Keratinocyte (primary cell): ENCODE measurements around the gene BIN2. TPM values are rescaled to one million over a fixed set of nuclear protein-coding genes. Genes with fewer than 3 reads are reported as not detected.

Experiments used
- DNase-seq: peaks from one replicate; pipeline ENCODE4 v3.0.0-alpha.2; 2011; ENCODE audit warnings: low read depth, missing footprints, low spot score
- FAIRE-seq: peaks from 2 replicates; lab custom pipeline; 2011; peaks lifted over from hg19 to GRCh38; lab: Jason Lieb, UNC
- H2AFZ ChIP-seq: 2 replicates; pipeline ENCODE4 v1.6.0; 2012; ENCODE audit warnings: low read length, control low read depth, inconsistent platforms; ENCODE audit not compliant: control insufficient read depth
- H3K27ac ChIP-seq: 2 replicates; pipeline ENCODE4 v1.5.1; 2011; ENCODE audit warnings: low read length; ENCODE audit not compliant: control insufficient read depth, insufficient read depth
- H3K27me3 ChIP-seq: 3 replicates; pipeline ENCODE4 v1.6.0; 2011; ENCODE audit warnings: low read length; ENCODE audit not compliant: control insufficient read depth, insufficient read depth; ENCODE audit errors: extremely low read depth
- H3K36me3 ChIP-seq, 2 experiments: 2 replicates in 1 of 2; 3 replicates in 1 of 2; pipeline ENCODE4 v1.5.1; 2011; ENCODE audit warnings: low read length in 2 of 2, mild to moderate bottlenecking in 1 of 2; ENCODE audit not compliant: control insufficient read depth in 2 of 2, insufficient read depth in 2 of 2; ENCODE audit errors: extremely low read depth in 1 of 2
- H3K4me1 ChIP-seq: 3 replicates; pipeline ENCODE4 v1.5.1; 2011; ENCODE audit warnings: low read length; ENCODE audit not compliant: control insufficient read depth, insufficient read depth; ENCODE audit errors: extremely low read depth
- H3K4me2 ChIP-seq: 3 replicates; pipeline ENCODE4 v1.6.0; 2011; ENCODE audit warnings: low read depth, low read length; ENCODE audit not compliant: control insufficient read depth, insufficient read depth; ENCODE audit errors: extremely low read depth
- H3K4me3 ChIP-seq, 3 experiments: fragments of 200-600 bp in 1 of 3; sonication (generic) in 1 of 3; 2 replicates in 2 of 3; 3 replicates in 1 of 3; pipeline ENCODE4 v1.5.1; 2011 to 2016; ENCODE audit warnings: low read length in 3 of 3, mild to moderate bottlenecking in 3 of 3, control low read depth in 2 of 3, inconsistent platforms in 1 of 3, low read depth in 1 of 3, mixed read lengths in 1 of 3, mixed run types in 1 of 3, moderate library complexity in 1 of 3; ENCODE audit not compliant: control insufficient read depth in 2 of 3, insufficient read depth in 2 of 3; ENCODE audit errors: extremely low read depth in 1 of 3
- H3K79me2 ChIP-seq: 2 replicates; pipeline ENCODE4 v1.6.0; 2012; ENCODE audit warnings: low read length; ENCODE audit not compliant: control insufficient read depth, insufficient read depth
- H3K9ac ChIP-seq: 3 replicates; pipeline ENCODE4 v1.6.0; 2011; ENCODE audit warnings: low read length; ENCODE audit not compliant: control insufficient read depth, insufficient read depth; ENCODE audit errors: extremely low read depth
- H3K9me1 ChIP-seq: 3 replicates; pipeline ENCODE4 v1.6.0; 2011; ENCODE audit warnings: low read length; ENCODE audit not compliant: control insufficient read depth, insufficient read depth; ENCODE audit errors: extremely low read depth
- H3K9me3 ChIP-seq: 2 replicates; pipeline ENCODE4 v1.5.1; 2012; ENCODE audit warnings: low read depth, low read length; ENCODE audit not compliant: control insufficient read depth
- H4K20me1 ChIP-seq: 3 replicates; pipeline ENCODE4 v1.6.0; 2011; ENCODE audit warnings: low read length; ENCODE audit not compliant: control insufficient read depth, insufficient read depth; ENCODE audit errors: extremely low read depth
- EZH2 ChIP-seq: IDR thresholded peaks from one replicate; pipeline ENCODE4 v1.6.1; 2012; ENCODE audit warnings: inconsistent platforms, mild to moderate bottlenecking, low read length, moderate library complexity
- dilution Hi-C: fragments of 300-500 bp; cut with MboI; formaldehyde crosslinking; loops from one replicate; pipeline ENCODE4 v1.7.0; 2020; ENCODE audit warnings: low sequenced_read_pairs; ENCODE audit not compliant: extremely low pct_ligation_motif_present
- polyA plus RNA-seq, 5 experiments: library from polyadenylated mRNA; depleted of rRNA in 3 of 5; stranded (reverse) in 3 of 5; stranded (forward) in 1 of 5; unstranded in 1 of 5; fragments of >200 nt; gene quantifications; 1 replicate in 1 of 5; 2 replicates in 3 of 5; 3 replicates in 1 of 5; pipeline versions ENCODE4 v1.2.1 to v1.2.3, GENCODE V29; 2011 to 2012; ENCODE audit warnings: missing spikeins in 2 of 5, low read depth in 1 of 5, low replicate concordance in 1 of 5
- TF ChIP-seq, protein P1 (sequence below), 3 experiments: IDR thresholded peaks in 1 of 3; conservative IDR thresholded peaks in 1 of 3; optimal IDR thresholded peaks in 1 of 3; 2 replicates in 2 of 3; 3 replicates in 1 of 3; pipeline versions ENCODE3 to v1.5.1; 2011; ENCODE audit warnings: low read length in 3 of 3, mild to moderate bottlenecking in 3 of 3, moderate library complexity in 2 of 3, control low read depth in 1 of 3, inconsistent platforms in 1 of 3; ENCODE audit not compliant: insufficient read depth in 2 of 3; ENCODE audit errors: extremely low read depth in 1 of 3

BIN2 gene
- polyA plus RNA-seq, 1 donor (not counting 4 experiments of a cell fraction or from before 2014, with no cell fraction given), result not detected

DNA sequence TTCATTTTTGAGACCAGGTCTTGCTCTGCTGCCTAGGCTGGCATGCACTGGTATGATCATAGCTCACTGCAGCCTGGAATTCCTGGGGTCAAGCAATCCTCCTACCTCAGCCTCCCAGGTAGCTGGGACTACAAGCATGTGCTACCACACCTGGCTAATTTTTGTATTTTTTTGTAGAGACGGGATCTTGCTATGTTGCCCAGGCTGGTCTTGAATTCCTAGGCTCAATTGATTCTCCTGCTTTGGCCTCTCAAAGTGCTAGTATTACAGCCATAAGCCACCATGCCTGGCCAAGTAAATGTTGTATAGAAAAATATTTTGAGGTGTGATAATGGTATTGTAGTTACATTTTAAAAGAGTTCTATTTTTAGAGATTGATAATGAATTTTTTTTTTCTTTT lies 12.6 kb downstream of the BIN2 start:
- no peak for FAIRE-seq
- Histone ChIP-seq H3K9me3 (no peaks in the 10 kb centered on the region), H2AFZ (no peak overlapping the region), H3K9ac (no peak overlapping the region), H4K20me1 (no peaks in the 10 kb centered on the region), H3K9me1 (no peaks in the 10 kb centered on the region), H3K27me3 (no peaks in the 10 kb centered on the region), H3K27ac (no peak overlapping the region), H3K4me2 (no peak overlapping the region), H3K4me1 (peaks cover 10% of the 10 kb centered on the region), H3K4me3 (no peak overlapping the region), H3K36me3 (no peaks in the 10 kb centered on the region), H3K79me2 (no peaks in the 10 kb centered on the region)
- DNase-seq, result no peak
- TF ChIP-seq, protein P1, sequence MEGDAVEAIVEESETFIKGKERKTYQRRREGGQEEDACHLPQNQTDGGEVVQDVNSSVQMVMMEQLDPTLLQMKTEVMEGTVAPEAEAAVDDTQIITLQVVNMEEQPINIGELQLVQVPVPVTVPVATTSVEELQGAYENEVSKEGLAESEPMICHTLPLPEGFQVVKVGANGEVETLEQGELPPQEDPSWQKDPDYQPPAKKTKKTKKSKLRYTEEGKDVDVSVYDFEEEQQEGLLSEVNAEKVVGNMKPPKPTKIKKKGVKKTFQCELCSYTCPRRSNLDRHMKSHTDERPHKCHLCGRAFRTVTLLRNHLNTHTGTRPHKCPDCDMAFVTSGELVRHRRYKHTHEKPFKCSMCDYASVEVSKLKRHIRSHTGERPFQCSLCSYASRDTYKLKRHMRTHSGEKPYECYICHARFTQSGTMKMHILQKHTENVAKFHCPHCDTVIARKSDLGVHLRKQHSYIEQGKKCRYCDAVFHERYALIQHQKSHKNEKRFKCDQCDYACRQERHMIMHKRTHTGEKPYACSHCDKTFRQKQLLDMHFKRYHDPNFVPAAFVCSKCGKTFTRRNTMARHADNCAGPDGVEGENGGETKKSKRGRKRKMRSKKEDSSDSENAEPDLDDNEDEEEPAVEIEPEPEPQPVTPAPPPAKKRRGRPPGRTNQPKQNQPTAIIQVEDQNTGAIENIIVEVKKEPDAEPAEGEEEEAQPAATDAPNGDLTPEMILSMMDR (optimal IDR thresholded peaks at IDR 0.05 in 1 of 3, IDR thresholded peaks at IDR 0.05 in 1 of 3, conservative IDR thresholded peaks at IDR 0.05 in 1 of 3; ENCODE audit: extremely low read depth in 1 of 3, insufficient read depth in 2 of 3, low read length in 3 of 3), result no peak
- TF ChIP-seq EZH2, result no peak
- dilution Hi-C loops, result no loop called here

DNA sequence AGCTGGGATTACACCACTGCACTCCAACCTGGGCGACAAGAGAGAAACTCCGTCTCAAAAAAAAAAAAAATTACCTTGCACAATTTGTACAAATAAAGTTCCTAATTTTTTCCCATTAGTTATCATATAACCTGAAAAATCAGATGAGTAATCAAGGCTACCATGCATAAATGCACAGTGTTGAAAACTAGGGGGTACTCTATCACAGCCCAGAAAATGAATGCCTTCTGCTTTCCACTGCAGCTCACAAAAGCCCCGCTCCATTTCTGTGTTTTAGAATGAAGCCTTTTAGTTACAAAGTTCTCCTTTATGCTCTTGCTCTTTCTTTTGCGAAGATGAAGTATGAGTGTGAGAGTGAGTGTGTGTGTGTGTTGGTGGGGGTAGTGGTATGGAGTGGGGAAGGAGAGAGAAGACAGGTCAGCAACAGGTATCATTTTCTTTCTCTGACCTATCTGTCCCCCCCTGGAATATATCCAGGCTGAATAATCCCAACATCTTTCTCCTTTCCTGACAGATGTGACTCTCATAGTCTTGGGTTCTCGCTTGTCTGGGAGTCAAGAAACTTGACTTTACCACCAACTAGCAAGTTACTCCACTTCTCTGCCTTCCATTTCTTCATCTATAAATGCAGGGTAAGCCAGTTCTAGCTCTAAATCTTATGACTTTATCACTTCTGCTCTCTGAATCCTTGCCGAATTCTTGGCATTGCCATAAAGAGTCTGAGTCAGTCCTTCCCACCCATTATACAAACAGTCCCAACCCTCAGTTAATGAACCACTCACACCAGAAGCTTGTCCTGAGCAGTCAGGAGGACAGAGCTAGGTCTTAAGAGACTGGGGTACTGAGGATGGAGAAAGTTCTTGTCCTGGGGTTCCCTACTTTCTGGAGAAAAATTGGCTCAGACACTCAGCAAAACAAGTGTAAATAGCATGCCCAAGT lies 16.1 kb downstream of the BIN2 start:
- H3K9me1 ChIP-seq, result no peaks in the 10 kb centered on the region
- H3K9me3 ChIP-seq, result no peaks in the 10 kb centered on the region
- H4K20me1 ChIP-seq, result no peaks in the 10 kb centered on the region
- H3K4me3 ChIP-seq, result no peak overlapping the region
- H3K4me2 ChIP-seq, result peak overlapping the region; percentile 35
- TF ChIP-seq, protein P1 (optimal IDR thresholded peaks at IDR 0.05 in 1 of 3, IDR thresholded peaks at IDR 0.05 in 1 of 3, conservative IDR thresholded peaks at IDR 0.05 in 1 of 3; ENCODE audit: extremely low read depth in 1 of 3, insufficient read depth in 2 of 3, low read length in 3 of 3), result no peak
- TF ChIP-seq EZH2, result no peak
- peak overlapping the region; percentile 13 for H2AFZ ChIP-seq
- H3K79me2 ChIP-seq, result no peaks in the 10 kb centered on the region
- FAIRE-seq (peak; percentile 77), DNase-seq (no peak)
- no peak overlapping the region for H3K27ac ChIP-seq
- peak overlapping the region; percentile 2 for H3K9ac ChIP-seq
- H3K4me1 ChIP-seq, result peaks cover 10% of the 10 kb centered on the region
- H3K36me3 ChIP-seq, result no peaks in the 10 kb centered on the region
- dilution Hi-C loops, result no loop called here
- no peaks in the 10 kb centered on the region for H3K27me3 ChIP-seq
